SK-N-SH treated with all-trans-retinoic acid at 6 μM for 48 hours (cell line): ENCODE results near the gene MPG.

Experiments
- ATAC-seq: fragments of 200-7000 bp; cut with Tn5 transposase; 3 replicates; pipeline ENCODE4 v1.9.1; 2020; ENCODE audit warnings: mild to moderate bottlenecking, moderate library complexity
- BACH2 ChIP-seq: fragments of 250-450 bp; sonication (Bioruptor Pico); IDR thresholded peaks from 2 replicates; pipeline ENCODE4 v1.9.0; 2021; ENCODE audit warnings: mild to moderate bottlenecking, borderline replicate concordance
- CREB5 ChIP-seq: fragments of 250-450 bp; sonication (Bioruptor Pico); IDR thresholded peaks from 2 replicates; pipeline ENCODE4 v1.5.1; 2020; ENCODE audit warnings: low read depth, mild to moderate bottlenecking, moderate library complexity
- CSRNP3 ChIP-seq: fragments of 250-450 bp; sonication (Bioruptor Pico); IDR thresholded peaks from 2 replicates; pipeline ENCODE4 v1.5.1; 2021; ENCODE audit warnings: mild to moderate bottlenecking, moderate library complexity
- GLIS3 ChIP-seq: fragments of 250-450 bp; sonication (Bioruptor Pico); IDR thresholded peaks from 2 replicates; pipeline ENCODE4 v1.5.0; 2020; ENCODE audit warnings: mild to moderate bottlenecking, moderate library complexity
- ISL1 ChIP-seq: fragments of 250-450 bp; sonication (Bioruptor Pico); IDR thresholded peaks from 2 replicates; pipeline ENCODE4 v2.1.2; 2022; ENCODE audit warnings: mild to moderate bottlenecking, moderate library complexity
- OSR1 ChIP-seq: fragments of 250-450 bp; sonication (Bioruptor Pico); IDR thresholded peaks from 2 replicates; pipeline ENCODE4 v1.8.0; 2022; ENCODE audit warnings: moderate library complexity, mild to moderate bottlenecking, inconsistent platforms
- POU6F1 ChIP-seq: fragments of 250-450 bp; sonication (Bioruptor Pico); IDR thresholded peaks from 2 replicates; pipeline ENCODE4 v1.8.0; 2021; ENCODE audit warnings: low read depth, mild to moderate bottlenecking, moderate library complexity, borderline replicate concordance
- PPARA ChIP-seq: fragments of 250-450 bp; sonication (Bioruptor Pico); IDR thresholded peaks from 2 replicates; pipeline ENCODE4 v1.5.0; 2020; ENCODE audit warnings: mild to moderate bottlenecking, borderline replicate concordance
- RARB ChIP-seq: fragments of 250-450 bp; sonication (Bioruptor Pico); IDR thresholded peaks from 2 replicates; pipeline ENCODE4 v1.8.0; 2021; ENCODE audit warnings: mild to moderate bottlenecking, moderate library complexity
- SNAI2 ChIP-seq: fragments of 250-450 bp; sonication (Bioruptor Pico); IDR thresholded peaks from 2 replicates; pipeline ENCODE4 v1.5.0; 2020; ENCODE audit warnings: mild to moderate bottlenecking, moderate library complexity
- TCF4 ChIP-seq: fragments of 250-450 bp; sonication (Bioruptor Pico); IDR thresholded peaks from 2 replicates; pipeline ENCODE4 v1.8.0; 2021; ENCODE audit warnings: mild to moderate bottlenecking, moderate library complexity, borderline replicate concordance
- TOX ChIP-seq: fragments of 250-450 bp; sonication (Bioruptor Pico); IDR thresholded peaks from 2 replicates; pipeline ENCODE4 v1.8.0; 2021; ENCODE audit warnings: mild to moderate bottlenecking, moderate library complexity, borderline replicate concordance
- TSHZ2 ChIP-seq: fragments of 250-450 bp; sonication (Bioruptor Pico); IDR thresholded peaks from 2 replicates; pipeline ENCODE4 v1.5.0; 2020; ENCODE audit warnings: mild to moderate bottlenecking, moderate library complexity
- ZFP3 ChIP-seq: fragments of 250-450 bp; sonication (Bioruptor Pico); IDR thresholded peaks from 2 replicates; pipeline ENCODE4 v1.5.0; 2020; ENCODE audit warnings: mild to moderate bottlenecking, moderate library complexity
- ZFP30 ChIP-seq: fragments of 450-650 bp; formaldehyde crosslinking; IDR thresholded peaks from 2 replicates; pipeline ENCODE4 v1.5.0; 2022; ENCODE audit warnings: mild to moderate bottlenecking, moderate library complexity
- ZNF70 ChIP-seq: fragments of 450-650 bp; formaldehyde crosslinking; IDR thresholded peaks from 2 replicates; pipeline ENCODE4 v1.5.0; 2020; ENCODE audit warnings: mild to moderate bottlenecking, moderate library complexity
- ZNF8 ChIP-seq: fragments of 450-650 bp; formaldehyde crosslinking; IDR thresholded peaks from 2 replicates; pipeline ENCODE4 v1.5.0; 2020; ENCODE audit warnings: mild to moderate bottlenecking, moderate library complexity
- TF ChIP-seq, protein P1 (sequence below): fragments of 250-450 bp; sonication (Bioruptor Pico); IDR thresholded peaks from 2 replicates; pipeline ENCODE4 v1.8.0; 2020; ENCODE audit warnings: mild to moderate bottlenecking, moderate library complexity, borderline replicate concordance

Gene MPG

GRCh38 chr16:119295-119694 is 41.3 kb downstream of the MPG start:
- ATAC-seq, result no peak
- no peak for TF ChIP-seq ZFP30 (CRISPR knock-in tag)
- TF ChIP-seq ZNF70 (CRISPR knock-in tag), result no peak
- TF ChIP-seq POU6F1, result no peak
- TF ChIP-seq CSRNP3 (CRISPR knock-in tag), result no peak
- no peak for TF ChIP-seq CREB5 (CRISPR knock-in tag)
- no peak for TF ChIP-seq TCF4 (CRISPR knock-in tag)
- TF ChIP-seq SNAI2 (CRISPR knock-in tag), result no peak
- no peak for TF ChIP-seq ZFP3 (CRISPR knock-in tag)

- TF ChIP-seq PPARA (CRISPR knock-in tag) (no peak), ZFP3 (CRISPR knock-in tag) (no peak), BACH2 (CRISPR knock-in tag) (no peak), OSR1 (CRISPR knock-in tag) (no peak), TCF4 (CRISPR knock-in tag) (no peak), ZFP30 (CRISPR knock-in tag) (no peak), TOX (CRISPR knock-in tag) (no peak), CSRNP3 (CRISPR knock-in tag) (no peak), TSHZ2 (no peak)
- no peak; the same call in 2 of the 3 replicates for ATAC-seq
These were observed 41.9 kb downstream of the MPG start for GRCh38 chr16:119835-120491.

GRCh38 chr16:120756-121155 is 42.7 kb downstream of the MPG start:
- no peak for ATAC-seq
- TF ChIP-seq ZFP3 (CRISPR knock-in tag) (no peak), GLIS3 (CRISPR knock-in tag) (no peak), POU6F1 (no peak), TSHZ2 (no peak), PPARA (CRISPR knock-in tag) (no peak), BACH2 (CRISPR knock-in tag) (no peak), SNAI2 (CRISPR knock-in tag) (no peak), CSRNP3 (CRISPR knock-in tag) (no peak), RARB (no peak), ZNF8 (CRISPR knock-in tag) (no peak), ZFP30 (CRISPR knock-in tag) (no peak), ISL1 (CRISPR knock-in tag) (no peak)
- TF ChIP-seq, protein P1, sequence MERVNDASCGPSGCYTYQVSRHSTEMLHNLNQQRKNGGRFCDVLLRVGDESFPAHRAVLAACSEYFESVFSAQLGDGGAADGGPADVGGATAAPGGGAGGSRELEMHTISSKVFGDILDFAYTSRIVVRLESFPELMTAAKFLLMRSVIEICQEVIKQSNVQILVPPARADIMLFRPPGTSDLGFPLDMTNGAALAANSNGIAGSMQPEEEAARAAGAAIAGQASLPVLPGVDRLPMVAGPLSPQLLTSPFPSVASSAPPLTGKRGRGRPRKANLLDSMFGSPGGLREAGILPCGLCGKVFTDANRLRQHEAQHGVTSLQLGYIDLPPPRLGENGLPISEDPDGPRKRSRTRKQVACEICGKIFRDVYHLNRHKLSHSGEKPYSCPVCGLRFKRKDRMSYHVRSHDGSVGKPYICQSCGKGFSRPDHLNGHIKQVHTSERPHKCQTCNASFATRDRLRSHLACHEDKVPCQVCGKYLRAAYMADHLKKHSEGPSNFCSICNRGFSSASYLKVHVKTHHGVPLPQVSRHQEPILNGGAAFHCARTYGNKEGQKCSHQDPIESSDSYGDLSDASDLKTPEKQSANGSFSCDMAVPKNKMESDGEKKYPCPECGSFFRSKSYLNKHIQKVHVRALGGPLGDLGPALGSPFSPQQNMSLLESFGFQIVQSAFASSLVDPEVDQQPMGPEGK, result no peak
